Progenitor cell of endocrine pancreas (in vitro differentiated cells): ENCODE data around the gene MYH9. TPM values are rescaled to one million over a fixed set of nuclear protein-coding genes. Genes with fewer than 3 reads are reported as not detected.

ENCODE experiments used
- DNase-seq: peaks from one replicate; pipeline ENCODE4 v3.0.0; 2021; ENCODE audit warnings: low spot score; ENCODE audit not compliant: unreplicated experiment
- H3K27ac Mint-ChIP-seq: 2 replicates; pipeline ENCODE4 v1.8.0; 2021; ENCODE audit warnings: mild to moderate bottlenecking, moderate library complexity, mixed read lengths
- H3K27me3 Mint-ChIP-seq: 2 replicates; pipeline ENCODE4 v1.8.0; 2021; ENCODE audit warnings: mixed read lengths
- H3K36me3 Mint-ChIP-seq: 2 replicates; pipeline ENCODE4 v1.8.0; 2022; ENCODE audit warnings: mixed read lengths; ENCODE audit not compliant: insufficient read depth
- H3K4me1 Mint-ChIP-seq: 2 replicates; pipeline ENCODE4 v1.8.0; 2021; ENCODE audit warnings: low read depth, mixed read lengths
- H3K4me3 Mint-ChIP-seq: 2 replicates; pipeline ENCODE4 v1.8.0; 2021; ENCODE audit warnings: low read depth, mild to moderate bottlenecking, moderate library complexity, mixed read lengths
- H3K9me3 Mint-ChIP-seq: 2 replicates; pipeline ENCODE4 v1.8.0; 2021; ENCODE audit warnings: low read depth, mixed read lengths
- total RNA-seq: library from RNA; stranded (reverse); gene quantifications from 2 replicates; pipeline ENCODE4 v1.2.1, GENCODE V29; 2021
- TF ChIP-seq, protein P1 (sequence below): fragments of 200-600 bp; sonication (generic); IDR thresholded peaks from one replicate; pipeline ENCODE4 v1.5.0; 2021; ENCODE audit warnings: antibody characterized with exemption, mild to moderate bottlenecking; ENCODE audit not compliant: unreplicated experiment

Gene MYH9
- total RNA-seq, 1 donor from 2014 or later: 299 TPM

DNA sequence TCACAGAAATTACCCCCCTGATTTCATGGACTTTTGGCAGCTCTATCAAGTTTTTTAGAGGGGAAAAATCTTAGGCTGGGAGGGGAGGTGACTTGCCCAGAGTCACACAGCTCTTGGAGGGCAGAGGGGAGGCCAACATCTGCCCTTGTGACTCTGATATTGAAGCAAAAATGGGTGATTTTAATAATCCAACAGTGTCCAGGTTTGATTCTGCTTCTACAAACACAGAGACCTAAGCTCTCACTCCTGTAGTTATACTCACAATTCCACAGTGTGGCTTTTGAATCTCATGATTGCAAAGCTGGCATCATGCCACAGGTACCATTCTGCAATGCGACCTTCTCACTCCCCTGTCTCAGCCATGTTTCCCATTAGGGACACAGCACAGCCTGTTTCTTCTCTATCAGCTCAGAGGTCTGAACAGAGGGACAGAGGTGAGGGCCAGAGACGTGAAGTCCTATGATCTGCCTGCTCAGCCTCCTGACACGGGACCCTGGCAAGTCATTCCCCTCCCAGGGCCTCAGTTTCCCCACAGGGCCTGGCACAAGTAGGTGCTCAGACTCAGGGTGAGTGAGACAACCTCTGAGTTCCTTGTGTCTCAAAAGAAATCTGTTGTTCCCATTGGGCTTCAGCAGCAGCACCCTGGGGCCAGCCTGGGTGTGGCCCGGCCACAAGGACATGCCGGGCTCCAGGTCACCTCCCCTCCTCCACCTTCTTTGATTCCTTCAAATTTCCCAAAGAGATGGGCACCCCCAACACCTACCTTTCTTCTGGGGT, 149.2 kb downstream of the MYH9 start:
- Mint-ChIP-seq H3K4me3 (peak overlapping the region; percentile 92), H3K27ac (peak overlapping the region; percentile 95)

DNA sequence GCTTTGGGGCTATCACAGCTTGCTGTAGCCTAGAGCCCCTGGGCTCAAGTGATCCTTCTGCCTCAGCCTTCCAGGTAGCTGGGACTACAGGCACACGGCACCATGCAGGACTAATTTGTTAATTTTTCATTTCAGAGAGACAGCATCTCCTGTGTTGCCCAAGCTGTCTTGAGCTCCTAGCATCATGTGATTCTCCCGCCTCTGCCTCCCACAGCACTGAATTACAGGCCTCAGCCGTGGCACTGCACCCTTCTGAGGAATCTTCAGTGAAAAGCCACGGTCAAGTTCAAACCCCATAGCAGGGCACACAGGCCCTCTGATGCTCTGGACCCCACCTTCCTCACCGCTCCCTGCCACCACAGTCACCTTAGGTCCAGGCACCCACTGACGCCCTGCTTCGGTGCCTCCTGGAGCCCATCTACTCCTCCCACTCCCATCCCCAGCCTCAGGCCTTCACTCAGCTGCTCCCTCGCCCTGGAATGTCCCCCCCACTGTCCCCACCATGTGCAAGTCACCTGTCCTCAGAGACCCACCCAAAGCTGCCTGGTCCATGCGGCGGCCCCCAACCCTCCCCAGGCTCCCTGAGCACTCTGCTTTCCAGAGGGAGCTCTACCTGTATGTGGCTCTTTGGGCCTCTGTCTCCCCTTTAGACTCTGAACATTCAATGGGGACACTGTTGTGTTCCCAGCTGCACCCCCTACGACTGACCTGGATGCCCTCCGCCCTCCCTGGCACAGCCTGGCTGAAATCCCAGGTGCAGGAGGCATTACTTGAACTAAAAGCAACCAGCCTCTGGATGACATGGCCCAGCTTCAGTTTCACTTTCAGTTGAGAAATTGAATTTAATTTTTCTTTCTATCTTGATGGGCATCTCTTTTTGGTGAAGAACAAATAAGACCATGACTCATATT, 150.1 kb downstream of the MYH9 start:
- Mint-ChIP-seq H3K4me3 (no peak overlapping the region), H3K9me3 (peaks cover 10% of the 10 kb centered on the region), H3K27ac (peak overlapping the region; percentile 43), H3K27me3 (no peaks in the 10 kb centered on the region), H3K4me1 (peaks cover 32% of the 10 kb centered on the region), H3K36me3 (peaks cover 13% of the 10 kb centered on the region)
- TF ChIP-seq, protein P1, sequence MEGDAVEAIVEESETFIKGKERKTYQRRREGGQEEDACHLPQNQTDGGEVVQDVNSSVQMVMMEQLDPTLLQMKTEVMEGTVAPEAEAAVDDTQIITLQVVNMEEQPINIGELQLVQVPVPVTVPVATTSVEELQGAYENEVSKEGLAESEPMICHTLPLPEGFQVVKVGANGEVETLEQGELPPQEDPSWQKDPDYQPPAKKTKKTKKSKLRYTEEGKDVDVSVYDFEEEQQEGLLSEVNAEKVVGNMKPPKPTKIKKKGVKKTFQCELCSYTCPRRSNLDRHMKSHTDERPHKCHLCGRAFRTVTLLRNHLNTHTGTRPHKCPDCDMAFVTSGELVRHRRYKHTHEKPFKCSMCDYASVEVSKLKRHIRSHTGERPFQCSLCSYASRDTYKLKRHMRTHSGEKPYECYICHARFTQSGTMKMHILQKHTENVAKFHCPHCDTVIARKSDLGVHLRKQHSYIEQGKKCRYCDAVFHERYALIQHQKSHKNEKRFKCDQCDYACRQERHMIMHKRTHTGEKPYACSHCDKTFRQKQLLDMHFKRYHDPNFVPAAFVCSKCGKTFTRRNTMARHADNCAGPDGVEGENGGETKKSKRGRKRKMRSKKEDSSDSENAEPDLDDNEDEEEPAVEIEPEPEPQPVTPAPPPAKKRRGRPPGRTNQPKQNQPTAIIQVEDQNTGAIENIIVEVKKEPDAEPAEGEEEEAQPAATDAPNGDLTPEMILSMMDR: no peak
- DNase-seq: no peak

More for the DNA sequence above, 149.2 kb downstream of the MYH9 start:
- TF ChIP-seq, protein P1: no peak
- H3K4me1 Mint-ChIP-seq: peaks cover 32% of the 10 kb centered on the region
- DNase-seq: no peak
- H3K9me3 Mint-ChIP-seq: peaks cover 10% of the 10 kb centered on the region
- peaks cover 13% of the 10 kb centered on the region for H3K36me3 Mint-ChIP-seq
- no peaks in the 10 kb centered on the region for H3K27me3 Mint-ChIP-seq

DNA sequence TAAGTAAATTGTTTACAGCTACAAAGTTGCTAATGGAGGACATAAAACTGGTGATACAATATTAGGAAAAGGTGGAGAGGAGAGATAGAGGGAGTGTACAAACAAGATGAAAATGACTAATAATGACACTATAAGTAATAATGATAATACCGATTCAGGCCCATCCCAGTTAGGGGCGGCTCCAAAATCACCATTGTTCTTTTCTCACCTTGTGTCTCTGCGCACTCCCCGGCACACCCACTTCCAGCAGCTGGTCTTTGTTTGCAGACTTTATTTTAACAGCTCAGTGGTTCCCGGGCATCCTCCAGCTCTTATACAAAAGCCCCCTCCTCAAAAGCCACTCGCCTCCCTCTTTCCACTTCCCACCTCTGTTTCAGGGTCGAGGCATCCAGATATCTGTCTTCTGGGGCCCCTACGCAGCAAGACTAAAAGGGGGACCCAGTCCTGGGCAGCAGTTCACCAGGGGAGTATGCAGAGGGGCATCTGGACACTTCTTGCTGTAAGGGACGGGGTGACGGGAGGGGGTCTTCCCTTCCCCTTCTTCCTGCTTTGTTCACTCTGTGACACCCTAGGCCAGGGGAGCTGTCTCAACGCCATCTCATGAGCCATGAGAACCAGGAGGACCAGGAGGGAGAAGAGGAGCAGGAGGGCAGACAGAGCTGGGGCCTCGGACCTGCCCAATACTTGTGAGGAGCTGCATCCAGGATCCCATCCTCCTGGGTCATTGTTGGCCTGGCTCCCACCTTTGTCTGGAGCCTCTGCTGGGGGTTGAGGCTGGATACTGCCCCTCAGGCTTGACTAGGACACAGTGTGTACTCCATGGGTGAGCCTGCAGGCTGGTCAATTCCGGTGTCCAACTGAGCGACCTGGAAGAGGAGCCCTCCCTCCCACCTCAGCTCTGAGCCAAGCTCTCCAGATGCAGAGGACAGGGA, 151.1 kb downstream of the MYH9 start:
- no peak for DNase-seq
- TF ChIP-seq, protein P1: no peak
- Mint-ChIP-seq H3K36me3 (peaks cover 14% of the 10 kb centered on the region), H3K27ac (no peak overlapping the region), H3K9me3 (peaks cover 10% of the 10 kb centered on the region), H3K27me3 (no peaks in the 10 kb centered on the region), H3K4me1 (peaks cover 32% of the 10 kb centered on the region), H3K4me3 (peak overlapping the region; percentile 12)

DNA sequence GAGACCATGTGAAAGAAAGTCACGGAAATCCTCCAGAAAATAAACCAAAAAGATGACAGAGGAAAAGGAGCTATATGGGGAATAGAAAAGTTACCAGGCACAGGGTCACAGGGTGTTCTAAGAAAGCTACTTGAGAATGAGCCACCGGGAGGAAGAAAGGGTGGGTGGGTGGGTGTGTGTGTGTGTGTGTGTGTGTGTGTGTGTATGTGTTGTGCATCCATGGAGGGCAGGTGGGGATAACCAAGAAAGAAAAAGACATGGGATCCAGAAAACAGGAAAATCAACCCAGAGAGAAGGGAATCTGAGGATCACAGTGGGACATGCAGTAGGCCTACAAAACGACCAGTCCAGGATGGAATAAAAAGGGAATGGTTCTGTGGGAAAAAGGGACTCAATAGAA, 152.2 kb downstream of the MYH9 start:
- Mint-ChIP-seq H3K9me3 (peaks cover 10% of the 10 kb centered on the region), H3K27me3 (no peaks in the 10 kb centered on the region), H3K4me1 (peaks cover 32% of the 10 kb centered on the region), H3K4me3 (peak overlapping the region; percentile 6), H3K36me3 (peaks cover 14% of the 10 kb centered on the region), H3K27ac (no peak overlapping the region)
- DNase-seq: no peak
- TF ChIP-seq, protein P1: no peak
